ENCODE data around the gene SPATS2L.

Gene SPATS2L

DNA sequence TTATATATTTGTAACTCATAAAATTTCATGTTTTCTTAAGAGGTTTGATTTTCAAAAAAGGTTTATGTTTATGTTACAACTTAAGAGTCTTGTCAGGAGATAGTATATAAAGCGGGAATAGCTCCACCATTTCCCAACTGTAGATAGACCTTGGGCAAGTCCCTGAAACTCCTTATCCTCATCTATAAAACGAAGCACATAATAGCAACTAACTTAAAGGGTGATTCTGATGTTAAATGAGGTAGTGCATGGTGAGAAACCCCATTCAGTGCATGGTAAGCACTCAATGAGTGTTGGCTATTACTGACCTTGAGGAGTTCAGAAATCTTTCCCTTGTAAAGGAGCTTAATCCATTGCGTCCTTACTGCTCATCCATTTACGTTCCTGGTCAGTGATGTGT is 169.3 kb downstream of the SPATS2L start:
- no peak for DNase-seq

DNA sequence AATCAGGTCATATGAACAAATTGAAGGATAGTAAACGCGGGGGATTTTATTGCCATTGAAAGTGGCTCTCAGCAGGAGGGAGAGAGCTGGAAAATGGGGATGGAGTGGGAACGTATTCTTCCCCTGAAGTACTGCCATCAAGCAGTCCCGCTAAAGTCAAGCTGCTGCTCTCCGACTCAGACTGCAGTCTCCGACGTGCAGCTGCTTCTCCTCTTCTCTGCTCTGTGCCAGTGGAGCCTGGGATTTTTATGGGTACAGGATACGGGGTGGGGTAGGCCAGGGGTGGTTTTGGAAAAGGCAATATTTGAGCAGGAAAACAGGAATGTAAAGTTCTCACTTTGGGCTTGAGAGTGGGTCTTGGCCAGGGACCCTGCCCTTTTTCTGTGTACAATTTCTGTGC is 170.3 kb downstream of the SPATS2L start:
- no peak for DNase-seq

GRCh38 chr2:200477667-200478131 is 171.2 kb downstream of the SPATS2L start:
- DNase-seq, result no peak

GRCh38 chr2:200479692-200480265 is 173.3 kb downstream of the SPATS2L start:
- DNase-seq, result no peak

GRCh38 chr2:200482194-200482593 is 175.7 kb downstream of the SPATS2L start:
- DNase-seq, result no peak

- no peak for DNase-seq
Measured at GRCh38 chr2:200483729-200484198, 177.3 kb downstream of the SPATS2L start.

DNA sequence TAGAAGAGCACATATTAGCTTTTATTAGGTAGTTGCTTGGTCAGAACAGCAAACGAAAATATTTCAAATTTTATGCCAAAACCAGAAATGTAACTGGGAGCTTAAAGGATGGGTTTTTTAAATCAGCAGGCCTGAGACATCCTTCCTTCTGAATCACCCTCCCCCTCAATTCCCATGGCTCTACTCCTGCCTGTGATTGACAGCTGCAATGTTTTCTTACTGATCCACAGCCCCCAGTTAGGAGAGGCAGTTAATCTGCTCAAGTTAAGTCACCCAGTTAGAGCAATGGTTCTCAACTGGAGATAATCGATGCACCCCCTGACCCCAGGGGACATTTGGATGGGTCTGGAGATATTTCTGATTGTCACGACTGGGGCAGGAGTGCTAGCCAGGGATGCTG is 178.4 kb downstream of the SPATS2L start:
- DNase-seq, result no peak

DNA sequence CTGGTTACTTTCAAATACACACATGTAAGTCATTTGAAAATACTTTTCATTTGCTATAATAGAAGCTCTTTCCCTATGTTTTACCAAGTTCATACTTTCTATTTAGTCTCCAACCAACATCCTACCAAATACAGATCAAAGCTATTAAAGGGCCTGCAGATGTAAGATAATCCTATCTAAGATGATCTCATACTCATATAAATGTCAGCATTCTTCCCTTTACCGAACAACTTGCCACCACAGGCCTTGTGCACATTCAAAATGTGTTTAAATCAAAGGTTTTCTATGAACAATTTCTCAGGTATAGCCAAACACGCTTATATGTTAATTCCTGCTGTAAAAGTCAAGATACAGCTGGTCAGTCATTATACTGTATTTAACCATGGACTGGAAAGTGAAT is 180.0 kb downstream of the SPATS2L start:
- no peak for DNase-seq

GRCh38 chr2:200488169-200488568 is 181.7 kb downstream of the SPATS2L start:
- no peak for DNase-seq

GRCh38 chr2:200490001-200490400 is 183.5 kb downstream of the SPATS2L start:
- no peak for DNase-seq

DNA sequence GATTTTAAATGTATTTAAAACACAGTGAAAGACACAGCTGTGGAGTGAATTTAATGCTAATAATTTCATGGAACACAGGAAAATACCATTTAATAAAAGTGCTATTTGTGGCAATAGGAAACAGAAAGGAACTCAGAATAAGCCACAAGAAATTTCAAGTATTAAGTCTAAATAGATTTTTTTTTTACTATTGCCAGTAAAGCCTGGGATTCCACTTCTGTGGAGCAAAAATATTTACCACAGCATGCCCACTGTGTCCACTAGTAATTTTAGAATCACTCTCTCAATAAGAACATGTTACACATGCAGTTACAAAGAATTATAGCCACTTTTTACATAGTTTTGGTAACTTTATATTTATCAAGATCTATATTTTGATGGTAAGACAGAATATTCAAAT is 186.2 kb downstream of the SPATS2L start:
- DNase-seq, result no peak

GRCh38 chr2:200494048-200494447 is 187.6 kb downstream of the SPATS2L start:
- DNase-seq, result no peak

DNA sequence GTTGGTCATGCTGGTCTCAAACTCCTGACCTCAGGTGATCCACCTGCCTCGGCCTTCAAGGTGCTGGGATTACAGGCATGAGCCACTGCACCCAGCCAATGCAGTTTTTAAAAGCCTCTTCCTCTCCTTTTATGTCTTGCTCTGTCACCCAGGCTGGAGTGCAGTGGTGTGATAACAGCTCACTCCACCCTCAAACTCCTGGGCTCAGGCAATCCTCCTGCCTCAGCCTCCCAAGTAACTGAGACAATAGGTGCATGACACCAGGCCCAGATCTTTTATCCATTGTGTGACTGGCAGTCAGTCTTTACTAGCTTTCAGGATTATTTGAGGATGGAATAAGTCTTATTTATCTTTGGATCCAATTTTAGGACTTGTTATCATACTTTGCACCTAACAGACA is 190.2 kb downstream of the SPATS2L start:
- no peak for DNase-seq

DNA sequence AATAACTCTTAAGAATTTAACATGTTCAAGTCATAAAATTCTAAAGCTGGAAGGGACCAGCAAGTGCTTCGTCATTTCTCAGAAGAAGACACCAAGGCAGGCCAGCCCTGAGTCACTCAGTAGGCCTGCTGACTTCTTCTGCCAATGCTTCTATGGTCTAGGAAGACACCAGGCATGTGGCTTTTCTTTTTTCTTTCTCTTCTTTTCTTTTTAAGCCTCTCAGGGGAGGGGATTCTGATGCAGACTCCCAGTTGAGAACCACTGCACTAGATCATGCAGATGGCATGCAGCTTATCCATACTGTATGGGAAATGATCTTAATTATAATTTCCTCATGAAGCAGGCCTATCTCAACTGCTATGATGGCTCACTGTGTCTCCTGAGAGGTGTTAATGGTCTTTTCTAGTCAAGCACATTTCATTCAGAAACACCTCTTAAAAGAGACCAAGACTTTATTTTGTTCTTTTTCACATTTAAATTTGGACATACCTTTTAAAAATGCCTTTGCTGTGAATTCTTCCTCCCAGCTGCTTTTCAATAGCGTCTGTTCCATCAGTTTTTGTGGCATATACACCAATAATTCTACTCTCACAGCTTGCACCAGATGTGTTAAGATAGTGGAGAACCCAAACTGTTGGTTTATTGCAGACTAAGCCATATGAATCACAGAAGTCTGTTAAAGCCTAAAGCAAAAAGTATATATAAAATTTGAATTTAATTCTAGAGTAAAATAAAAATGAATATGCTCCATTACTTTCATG is 192.1 kb downstream of the SPATS2L start:
- DNase-seq, result no peak

GRCh38 chr2:200502196-200502595 is 195.7 kb downstream of the SPATS2L start:
- no peak for DNase-seq

DNA sequence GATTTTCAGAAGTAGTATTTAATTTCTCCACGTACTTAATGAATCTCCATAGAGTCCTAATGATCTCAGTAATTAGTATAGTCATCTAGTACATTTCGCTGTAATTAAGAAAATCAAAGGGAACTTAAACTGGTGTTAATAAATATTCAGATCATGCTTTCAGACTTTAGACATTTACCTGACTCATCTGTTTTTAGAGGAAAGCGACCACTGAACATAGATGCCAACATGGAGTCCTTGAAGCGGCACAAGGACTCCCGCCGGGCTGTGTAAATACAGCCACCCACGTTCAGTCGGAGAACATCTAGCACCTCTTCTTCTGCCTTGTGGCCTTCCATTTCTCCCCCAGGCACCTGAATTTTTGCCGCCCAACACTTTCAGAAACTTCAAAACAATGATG is 200.2 kb downstream of the SPATS2L start:
- no peak for DNase-seq

GRCh38 chr2:200507179-200507578 is 200.7 kb downstream of the SPATS2L start:
- DNase-seq, result no peak

DNA sequence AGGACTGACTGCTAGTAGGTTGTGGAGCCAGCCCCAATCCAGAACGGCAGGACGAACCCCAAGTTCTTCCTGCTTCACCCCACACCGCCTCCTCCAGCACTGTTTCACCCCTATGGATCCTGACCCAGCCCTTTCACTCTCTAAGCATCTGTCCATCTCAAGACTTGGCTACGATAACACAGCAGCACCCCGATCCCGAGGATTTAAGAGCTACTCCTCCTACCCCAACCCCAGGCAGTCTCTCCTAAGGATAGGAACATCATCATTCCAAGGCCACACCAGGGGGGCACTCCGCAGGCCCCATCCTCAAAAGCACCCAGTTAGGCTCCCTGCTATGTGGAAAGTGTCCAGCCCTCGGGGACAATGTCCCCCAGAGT is 202.7 kb downstream of the SPATS2L start:
- DNase-seq, result peak; percentile 26

DNA sequence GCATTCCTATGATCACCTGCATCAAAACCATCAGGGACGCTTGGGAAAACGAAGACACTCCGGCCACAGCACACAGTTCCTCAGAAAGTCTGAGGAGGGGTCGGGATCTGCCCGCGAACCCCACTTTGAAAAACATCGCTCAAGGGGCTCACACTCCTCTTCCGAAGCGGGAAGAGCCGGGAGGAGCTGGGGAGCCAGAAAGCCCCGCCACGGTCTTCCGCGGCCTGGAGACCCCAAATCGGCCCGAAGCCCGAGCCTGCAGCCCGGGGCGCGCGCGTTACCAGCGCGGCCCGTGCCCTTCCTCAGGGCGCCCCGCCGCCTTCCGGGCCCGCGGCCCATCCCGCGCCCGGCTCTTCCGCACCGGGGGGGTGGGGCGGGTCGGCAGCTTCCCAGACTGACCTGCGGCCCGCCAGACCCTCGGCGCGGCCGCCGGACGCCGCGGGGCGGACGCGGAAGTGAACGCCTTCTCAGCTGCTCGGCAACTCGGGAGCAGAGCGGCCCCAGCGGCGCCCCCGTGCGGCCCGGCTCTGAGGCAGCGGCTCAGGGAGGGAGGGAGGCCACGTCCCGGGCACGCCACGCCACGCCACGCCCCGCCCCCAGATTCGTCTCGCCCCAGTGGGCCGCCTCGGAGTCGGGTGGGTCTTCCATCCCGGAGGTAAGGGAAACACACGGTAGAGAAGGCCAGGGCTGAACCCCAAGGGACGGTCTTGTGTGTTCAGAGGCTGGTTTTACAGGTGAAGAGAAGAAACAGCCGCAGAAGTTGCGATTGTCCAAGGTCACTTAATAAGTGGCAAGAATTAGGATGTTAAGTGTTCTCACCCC is 203.3 kb downstream of the SPATS2L start, which contains the start of gene KCTD18:
KCTD18 (minus strand) TSS at position 457 of the 822 bp plus-strand sequence. CDS start 3,052 bp downstream, outside the sequence.
- peak; percentile 95 for DNase-seq

DNA sequence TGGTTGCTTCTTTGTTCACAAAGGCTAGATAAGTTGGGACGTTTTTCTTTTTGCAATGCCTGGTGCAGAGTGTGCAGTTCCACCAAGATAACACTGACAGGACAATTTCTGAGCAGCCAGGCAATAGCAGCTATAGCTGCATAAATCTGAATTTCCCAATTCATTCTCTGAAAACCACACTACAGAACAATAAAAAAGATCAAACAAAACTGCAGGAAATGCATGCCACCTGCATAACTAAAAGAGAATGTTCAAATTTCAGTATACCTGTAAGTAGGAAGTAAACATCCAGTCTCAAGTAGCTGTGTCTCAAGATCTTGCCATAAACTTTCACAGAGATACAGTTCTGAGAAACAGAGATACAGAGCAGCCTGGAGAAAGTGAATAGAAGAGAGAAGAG is 208.7 kb downstream of the SPATS2L start:
- DNase-seq, result no peak

DNA sequence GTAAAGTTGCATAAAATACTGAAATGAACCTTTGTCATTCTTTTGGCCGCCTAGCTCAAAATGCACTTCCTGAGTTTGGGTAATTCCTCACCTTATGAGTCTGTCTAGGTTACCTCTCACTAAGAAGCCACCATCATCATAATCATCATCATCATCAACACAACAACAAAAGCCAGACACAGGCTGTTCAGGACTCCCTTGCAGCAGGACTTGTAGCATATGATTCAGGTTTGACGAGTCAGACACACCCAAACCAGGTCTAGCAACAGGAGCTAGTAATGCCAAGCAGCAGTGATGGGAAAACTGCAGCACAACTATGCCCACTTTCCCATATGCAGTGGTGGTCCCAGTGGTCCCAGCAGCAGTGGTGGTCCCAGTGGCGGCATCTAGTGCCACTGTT is 216.7 kb downstream of the SPATS2L start:
- no peak for DNase-seq

GRCh38 chr2:200523604-200524003 is 217.1 kb downstream of the SPATS2L start:
- no peak for DNase-seq

DNA sequence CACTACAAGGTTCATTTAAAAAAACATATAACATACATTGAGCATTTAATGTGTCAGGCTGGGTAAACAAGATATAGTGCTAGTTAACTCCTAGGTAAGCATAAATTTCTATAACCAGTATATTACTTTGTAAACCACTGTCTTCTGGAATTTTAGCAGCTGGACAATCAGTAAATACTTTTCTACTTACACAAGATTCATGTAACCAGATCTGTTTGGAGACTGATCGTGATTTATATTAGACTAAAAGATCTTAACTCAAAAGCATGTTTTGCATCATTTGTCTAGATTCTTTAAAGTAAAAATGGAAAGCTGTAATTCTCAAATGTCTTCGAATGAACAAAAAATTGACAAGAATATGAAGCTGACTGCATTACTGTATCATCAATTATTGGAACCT is 218.6 kb downstream of the SPATS2L start:
- DNase-seq, result no peak

- no peak for DNase-seq
Measured at GRCh38 chr2:200525551-200525881, 219.0 kb downstream of the SPATS2L start.

All from femur (tissue), 1 donor.